Measurements from ENCODE around the gene KMO.

GRCh38 chr1:241630899-241631298 lies 98.7 kb downstream of the KMO start:
- TF ChIP-seq POLR2AphosphoS5 (IDR thresholded peaks at IDR 0.05) = no peak
- TF ChIP-seq CTCF (IDR thresholded peaks at IDR 0.05) = no peak
- no peak for TF ChIP-seq POLR2A (IDR thresholded peaks at IDR 0.05)
- no peak for TF ChIP-seq EP300 (IDR thresholded peaks at IDR 0.05)
